ENCODE results near the gene PALD1. TPM values are rescaled to one million over a fixed set of nuclear protein-coding genes. Genes with fewer than 3 reads are reported as not detected.
A peak's percentile ranks its signal among the peaks of the same experiment; 100 is the strongest.

PALD1 gene
- total RNA-seq, 4 donors from 2014 or later: 10.4 to 19.1 (median 12.8) TPM

- DNase-seq (ENCODE audit: extremely low spot score): no peak
- Histone ChIP-seq H3K27me3 (no peaks in the 10 kb centered on the region), H3K4me3 (no peak overlapping the region), H3K27ac (replicated peaks in 1 of 4) (no peak overlapping the region), H3K4me1 (peaks cover 23 to 45% (median 37%) of the 10 kb centered on the region in 4 donors), H3K36me3 (no peaks in the 10 kb centered on the region), H3K9me3 (no peaks in the 10 kb centered on the region)
- TF ChIP-seq EP300 (IDR thresholded peaks at IDR 0.05) (no peak), CTCF (IDR thresholded peaks at IDR 0.05) (no peak), POLR2A (IDR thresholded peaks at IDR 0.05; ENCODE audit: low read depth) (no peak), POLR2AphosphoS5 (IDR thresholded peaks at IDR 0.05) (no peak)
- WGBS: 75% methylated on average over 9 of the region's 10 CpGs
- intact Hi-C loops (cut with DNase I): no loop called here
Observed at GRCh38 chr10:70492786-70493659, 14.5 kb downstream of the PALD1 start.

GRCh38 chr10:70493660-70494234 is 15.2 kb downstream of the PALD1 start:
- Histone ChIP-seq H3K9me3 (no peaks in the 10 kb centered on the region), H3K27ac (replicated peaks in 1 of 4) (peak overlapping the region in 1 of 4 donors; percentile 19), H3K4me1 (peaks cover 23 to 50% (median 39%) of the 10 kb centered on the region in 4 donors), H3K4me3 (no peak overlapping the region), H3K36me3 (no peaks in the 10 kb centered on the region), H3K27me3 (no peaks in the 10 kb centered on the region)
- WGBS: 71% methylated on average over 9 of the region's 9 CpGs
- DNase-seq (ENCODE audit: extremely low spot score): no peak
- intact Hi-C loops (cut with DNase I): no loop called here
- no peak for TF ChIP-seq POLR2A (IDR thresholded peaks at IDR 0.05; ENCODE audit: low read depth)
- no peak for TF ChIP-seq POLR2AphosphoS5 (IDR thresholded peaks at IDR 0.05)
- TF ChIP-seq EP300 (IDR thresholded peaks at IDR 0.05): no peak
- TF ChIP-seq CTCF (IDR thresholded peaks at IDR 0.05): no peak

GRCh38 chr10:70494536-70494935 is 16.0 kb downstream of the PALD1 start:
- H3K27ac ChIP-seq (replicated peaks in 1 of 4): peak overlapping the region in 1 of 4 donors; percentile 19
- no peaks in the 10 kb centered on the region for H3K27me3 ChIP-seq
- H3K4me3 ChIP-seq: no peak overlapping the region
- 77% methylated on average over 8 of the region's 8 CpGs for WGBS
- peaks cover 29 to 58% (median 46%) of the 10 kb centered on the region in 4 donors for H3K4me1 ChIP-seq
- intact Hi-C loops (cut with DNase I): no loop called here
- TF ChIP-seq POLR2AphosphoS5 (IDR thresholded peaks at IDR 0.05): no peak
- TF ChIP-seq EP300 (IDR thresholded peaks at IDR 0.05): no peak
- TF ChIP-seq POLR2A (IDR thresholded peaks at IDR 0.05; ENCODE audit: low read depth): no peak
- TF ChIP-seq CTCF (IDR thresholded peaks at IDR 0.05): no peak
- H3K36me3 ChIP-seq: no peaks in the 10 kb centered on the region
- H3K9me3 ChIP-seq: no peaks in the 10 kb centered on the region
- DNase-seq (ENCODE audit: extremely low spot score): no peak

- TF ChIP-seq CTCF (IDR thresholded peaks at IDR 0.05): no peak
- no peak for TF ChIP-seq POLR2AphosphoS5 (IDR thresholded peaks at IDR 0.05)
- TF ChIP-seq EP300 (IDR thresholded peaks at IDR 0.05): no peak
- TF ChIP-seq POLR2A (IDR thresholded peaks at IDR 0.05; ENCODE audit: low read depth): no peak
- intact Hi-C loops (cut with DNase I): no loop called here
- Histone ChIP-seq H3K27ac (replicated peaks in 1 of 4) (peak overlapping the region in 1 of 4 donors; percentile 16), H3K36me3 (no peaks in the 10 kb centered on the region), H3K4me3 (no peak overlapping the region), H3K27me3 (no peaks in the 10 kb centered on the region), H3K9me3 (no peaks in the 10 kb centered on the region), H3K4me1 (peaks cover 32 to 62% (median 50%) of the 10 kb centered on the region in 4 donors)
- DNase-seq (ENCODE audit: extremely low spot score): no peak
- 64% methylated on average over 13 of the region's 13 CpGs for WGBS
Observed at GRCh38 chr10:70494966-70495365, 16.4 kb downstream of the PALD1 start.

All from esophagus muscularis mucosa (tissue), 4 donors.